HUDEP-2 (cell line): ENCODE measurements around the gene SYPL1.
A peak's percentile ranks its signal among the peaks of the same experiment; 100 is the strongest.
"Not testable (repeated sequence)": the region's sequence is repeated elsewhere in the genome, so short reads cannot be mapped to it uniquely, and the experiment has no call there.

Source experiments
- DNase-seq, 76 experiments: peaks; one replicate each; lab custom pipeline; 2025; ENCODE audit not compliant: unreplicated experiment in 76 of 76; lab: John Stamatoyannopoulos, UW

The SYPL1 gene

DNA sequence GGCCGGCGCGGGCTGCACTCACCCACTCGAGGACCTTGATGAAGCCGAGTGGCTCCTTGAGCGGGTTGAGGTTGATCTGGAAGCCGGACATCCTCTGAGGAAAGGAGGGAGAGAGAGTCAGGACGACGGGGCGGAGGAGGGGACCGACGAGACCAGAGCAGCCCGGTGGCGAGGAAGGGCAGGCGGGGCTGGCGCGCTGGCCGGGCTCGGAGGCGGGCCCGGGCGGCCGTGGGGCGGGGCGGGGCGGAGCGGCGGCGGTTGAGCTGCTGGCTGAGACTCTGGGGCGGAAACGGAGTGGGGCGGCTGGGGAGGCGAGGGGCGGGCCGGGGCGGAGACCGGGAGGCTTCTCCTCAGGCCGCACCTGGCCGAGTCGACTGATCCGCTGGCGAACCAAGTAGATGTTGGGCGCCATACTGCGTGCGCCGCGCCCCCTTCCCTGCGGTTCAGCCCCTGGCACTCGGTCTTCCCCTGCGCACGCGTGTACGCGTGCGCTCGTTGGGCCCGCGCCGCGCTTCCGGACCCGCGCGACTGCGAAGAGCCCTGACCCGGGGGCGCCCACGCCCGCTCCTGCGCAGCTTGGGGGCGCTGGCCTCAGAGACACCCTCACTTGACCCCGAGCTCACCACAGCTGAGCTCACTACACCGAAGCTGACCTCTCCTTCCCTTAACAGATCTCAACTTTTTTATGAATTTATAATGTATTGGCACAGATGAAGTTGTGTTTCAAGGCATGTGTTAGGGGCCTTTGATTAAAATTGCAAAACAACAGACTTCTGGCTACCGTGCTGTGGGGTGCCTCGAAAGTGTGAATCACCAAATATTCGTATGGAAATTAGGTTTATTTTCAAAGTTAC, at the start of gene SYPL1:
TSS of gene SYPL1 (minus strand) at position 195 of the 854 bp plus-strand sequence. CDS start at position 91, 104 bp downstream.
- peak in 75 of 76 experiments; percentile 15 to 93 (median 81) for DNase-seq

DNA sequence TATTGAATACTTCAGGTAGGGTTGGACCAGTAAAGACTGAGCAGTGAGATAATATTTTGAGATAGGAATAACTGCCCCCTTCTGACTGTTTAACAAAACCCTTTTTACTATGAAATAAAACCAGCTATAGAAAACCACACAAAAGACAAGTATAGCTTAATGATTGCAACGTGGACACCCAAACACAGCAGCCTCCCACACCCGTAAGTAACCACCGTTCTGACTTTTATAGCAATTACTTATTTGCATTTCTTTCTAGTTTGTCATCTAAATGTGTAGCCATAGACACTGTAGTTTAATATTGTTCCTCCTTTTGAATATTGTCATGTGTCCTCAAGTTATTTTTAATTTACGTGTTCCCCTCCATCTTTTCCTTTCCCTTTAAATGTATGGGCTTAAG, 42.9 kb upstream of the SYPL1 start:
- no peak for DNase-seq

DNA sequence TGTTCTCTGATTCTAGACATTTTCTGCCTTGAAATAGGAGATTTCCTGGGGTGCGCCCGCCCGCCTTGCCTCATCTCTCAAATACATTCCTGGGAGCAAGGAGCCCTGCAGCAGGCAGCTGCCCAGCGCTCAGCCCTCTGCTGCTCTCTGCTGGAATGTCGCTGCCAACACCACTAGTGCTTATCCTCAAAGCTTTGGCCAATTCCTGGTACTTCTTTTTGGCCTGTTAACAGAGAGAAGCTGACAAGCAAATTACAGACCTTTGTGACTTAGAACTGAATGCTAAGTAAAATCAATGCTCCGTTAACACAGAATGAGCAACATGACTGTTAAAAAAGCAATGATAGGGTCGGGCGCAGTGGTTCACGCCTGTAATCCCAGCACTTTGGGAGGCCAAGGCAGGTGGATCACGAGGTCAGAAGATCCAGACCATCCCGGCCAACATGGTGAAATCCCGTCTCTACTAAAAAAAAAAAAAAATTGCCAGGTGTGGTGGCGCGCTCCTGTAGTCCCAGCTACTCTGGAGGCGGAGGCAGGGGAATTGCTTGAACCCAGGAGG, 41.9 kb upstream of the SYPL1 start:
- peak in 57 of 76 experiments; percentile 2 to 65 (median 32) for DNase-seq

DNA sequence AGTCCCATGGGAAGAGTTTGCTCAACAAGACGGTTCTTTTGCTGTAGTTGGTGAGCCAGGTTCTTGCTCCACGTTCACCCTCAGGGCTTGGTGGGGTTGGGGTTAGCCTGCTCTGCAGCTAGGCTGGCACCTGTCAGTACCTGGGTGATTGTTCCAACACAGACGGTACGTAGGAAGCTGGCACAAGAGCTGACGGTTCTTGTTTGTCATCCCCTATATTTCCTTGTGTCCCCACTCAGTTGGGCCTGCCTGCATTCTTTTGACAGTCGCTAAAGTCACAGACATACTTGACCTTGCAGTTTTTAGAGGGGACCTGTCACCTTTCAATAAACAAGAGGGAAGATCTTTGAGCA, 40.2 kb upstream of the SYPL1 start:
- no peak for DNase-seq

DNA sequence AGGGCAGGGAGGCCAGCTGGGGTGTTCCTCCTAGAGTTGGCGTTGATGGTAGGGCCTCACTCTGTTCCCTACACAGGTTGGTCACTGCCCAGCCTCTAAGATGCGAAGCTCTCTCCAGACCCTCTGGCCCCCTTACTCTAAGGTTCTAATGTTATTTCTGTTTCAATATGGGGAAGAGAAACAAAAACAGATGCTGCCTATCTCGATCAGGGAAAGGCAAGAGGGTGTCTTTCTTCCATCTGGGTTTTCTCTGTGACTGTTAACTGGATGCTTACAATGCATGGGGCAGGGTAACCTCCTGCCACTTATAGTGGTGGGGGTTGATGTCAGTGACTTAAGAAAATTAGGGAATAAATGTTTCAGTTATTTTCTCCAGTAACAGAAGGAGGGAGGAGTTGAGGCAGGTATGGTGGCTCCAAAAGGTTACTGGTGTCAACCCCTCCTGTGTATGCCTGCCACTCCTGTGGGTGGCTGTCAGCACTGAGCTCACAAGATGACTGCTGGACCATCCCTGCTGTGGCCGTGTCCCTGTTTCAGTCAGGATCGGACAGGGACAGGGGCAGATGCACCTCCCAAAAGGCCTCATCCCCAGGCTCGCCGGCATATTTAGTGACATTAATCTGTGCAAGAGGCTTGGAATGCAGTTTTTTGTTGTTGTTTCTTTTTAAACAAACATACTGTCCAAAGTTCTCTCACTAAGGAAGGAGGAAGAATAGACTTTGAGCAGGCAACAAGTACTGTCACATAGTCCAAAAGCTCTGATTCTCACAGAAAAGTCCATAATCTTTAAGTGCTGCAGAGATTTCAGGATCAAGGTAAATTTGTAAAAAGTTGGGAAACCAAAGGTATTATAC, 39.6 kb upstream of the SYPL1 start:
- no peak for DNase-seq

DNA sequence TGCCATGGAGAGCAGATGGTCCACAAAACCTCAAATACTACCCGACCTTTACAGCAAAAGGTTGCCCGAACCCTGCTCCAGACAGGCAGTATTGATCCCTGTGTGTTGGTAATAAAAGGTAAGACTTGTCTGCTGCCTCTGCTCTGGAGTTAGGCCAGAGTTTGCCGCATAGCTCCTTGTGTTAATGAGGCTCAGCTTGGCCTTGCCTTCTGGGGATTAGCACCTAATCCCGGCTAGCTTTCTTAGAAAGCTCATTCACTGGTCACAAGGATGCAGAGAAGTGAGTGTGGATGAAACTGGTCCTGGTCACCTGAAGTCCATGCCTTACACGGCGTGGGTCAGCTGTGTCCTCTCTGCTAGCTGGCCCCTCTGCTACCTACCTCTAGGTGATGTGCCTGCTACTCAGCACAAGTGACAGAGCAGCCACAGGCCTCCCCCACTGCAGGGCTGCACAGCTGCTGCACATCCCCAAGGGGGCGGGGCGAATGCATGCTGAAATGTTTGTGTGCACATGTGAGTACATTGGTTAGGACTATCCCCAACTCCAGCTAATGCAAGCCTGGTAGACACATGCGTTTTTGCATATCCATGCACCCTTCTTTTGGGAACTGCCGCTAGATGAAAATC, 31.7 kb upstream of the SYPL1 start:
- no peak for DNase-seq

DNA sequence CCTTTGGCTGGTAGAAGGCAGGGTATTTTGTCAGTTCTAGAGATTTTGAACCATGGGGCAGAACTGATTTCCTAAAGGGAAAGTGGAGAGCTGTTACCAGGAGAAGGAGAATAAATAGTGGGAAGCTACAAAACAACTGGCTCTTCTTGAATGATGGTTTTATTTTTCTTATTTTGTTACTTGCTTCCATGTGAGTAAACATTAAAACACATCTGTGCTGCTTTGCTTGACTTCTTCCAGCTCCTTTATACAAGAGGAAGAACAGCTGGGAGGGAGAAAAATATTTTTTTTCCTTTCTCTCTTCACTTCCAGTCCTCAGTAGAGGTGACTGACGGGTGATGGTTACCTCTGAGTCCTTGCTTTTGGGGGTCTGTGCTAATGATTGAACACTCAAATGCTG, 30.0 kb upstream of the SYPL1 start:
- no peak for DNase-seq

DNA sequence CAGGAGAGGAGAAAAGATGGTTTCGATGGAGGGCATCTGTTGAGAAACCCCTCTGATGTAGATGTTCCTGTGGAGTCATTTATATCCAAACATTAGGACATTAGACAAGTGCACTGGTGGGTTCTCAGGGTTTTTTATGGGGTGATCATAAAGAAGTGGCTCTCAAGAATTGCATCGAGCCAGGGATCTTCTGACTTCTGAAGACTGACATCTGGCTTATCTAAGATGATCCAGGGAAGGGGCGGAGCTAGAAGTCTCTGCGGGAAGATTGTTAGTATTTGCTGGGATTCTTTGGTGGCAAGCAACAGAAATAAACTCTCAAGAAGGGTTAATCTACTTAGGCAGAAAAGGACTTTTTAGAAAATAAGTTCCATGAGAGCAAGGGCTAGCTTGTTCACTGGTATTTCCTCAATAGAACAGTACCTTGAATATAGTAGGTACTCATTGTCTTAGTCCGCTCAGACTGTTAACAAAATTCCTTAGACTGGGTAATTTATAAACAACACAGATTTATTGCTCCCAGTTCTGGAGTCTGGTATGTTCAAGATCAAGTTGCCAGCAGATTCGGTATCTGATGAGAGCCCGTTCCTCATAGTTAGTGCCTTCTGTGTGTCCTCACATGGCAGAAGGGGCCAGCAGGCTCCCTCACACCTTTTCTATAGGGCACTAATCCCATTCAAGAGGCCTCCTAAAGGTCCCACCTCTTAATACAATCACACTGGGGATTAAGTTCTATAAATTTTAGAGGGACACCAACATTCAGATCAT, 28.5 kb upstream of the SYPL1 start:
- DNase-seq = no peak

DNA sequence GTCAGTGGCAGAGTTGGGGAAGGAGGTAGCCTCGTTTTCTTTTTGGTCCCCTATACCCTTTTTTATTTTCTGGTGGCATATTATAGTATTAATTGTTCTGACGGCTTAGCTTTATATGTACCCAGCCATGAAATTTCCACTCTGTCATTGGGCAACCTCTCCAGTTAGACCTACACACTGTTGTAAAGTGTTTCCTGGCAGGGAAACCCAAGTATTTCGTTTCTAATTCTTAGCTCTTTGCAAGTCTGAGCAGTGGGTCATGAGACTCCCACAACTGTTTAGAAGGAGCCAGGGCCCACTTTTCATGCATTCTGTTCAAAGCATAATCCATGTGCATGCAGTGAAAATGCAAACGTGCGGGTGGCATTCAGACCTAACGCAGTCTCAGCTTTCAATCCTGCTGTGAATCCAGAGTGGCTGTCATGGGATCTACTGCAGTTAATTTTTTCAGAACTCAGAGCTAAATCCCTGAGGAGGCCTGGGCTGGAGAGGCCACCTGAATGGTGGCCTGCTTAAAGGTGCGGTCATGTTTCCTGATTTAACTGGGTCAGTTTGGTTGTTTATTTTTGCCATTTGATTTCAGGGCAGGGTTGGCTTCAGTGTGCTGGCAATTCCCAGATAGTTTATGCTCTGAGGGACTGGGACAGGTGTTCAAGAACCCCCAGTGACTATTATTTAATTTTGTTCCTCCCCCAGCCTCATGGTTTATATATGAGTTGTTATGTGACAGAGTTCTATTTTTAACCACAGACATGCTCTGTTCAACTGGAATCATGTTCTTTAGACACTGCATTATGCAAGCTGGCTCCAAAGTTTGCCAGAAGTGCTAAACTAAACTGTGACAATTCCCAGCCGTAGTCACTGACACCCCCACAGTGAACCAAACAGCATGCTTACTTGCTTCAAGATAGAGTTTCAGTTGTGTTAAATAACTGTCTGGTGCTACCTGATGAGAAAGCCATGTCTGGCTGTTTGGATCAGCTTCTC, 27.4 kb upstream of the SYPL1 start:
- no peak for DNase-seq

DNA sequence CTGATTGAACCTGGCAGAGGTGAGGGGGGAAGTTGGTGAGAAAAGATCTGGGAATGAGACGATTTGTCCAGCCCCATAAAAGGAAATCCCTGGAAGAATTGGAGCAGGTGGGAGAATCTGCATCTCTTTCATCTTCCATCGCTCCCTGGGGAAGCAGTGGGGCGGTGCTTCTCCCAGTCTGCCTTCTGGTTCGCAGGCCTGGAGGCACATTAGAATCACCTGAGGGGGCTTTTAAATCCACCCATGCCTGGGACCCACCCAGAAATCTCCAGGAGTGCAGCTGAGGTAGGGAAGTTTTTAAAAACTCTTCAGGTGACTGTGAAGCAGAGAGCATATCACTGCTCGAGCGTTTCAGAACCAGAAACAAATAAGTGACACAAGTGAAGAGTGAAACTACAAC, 26.7 kb upstream of the SYPL1 start:
- no peak for DNase-seq

DNA sequence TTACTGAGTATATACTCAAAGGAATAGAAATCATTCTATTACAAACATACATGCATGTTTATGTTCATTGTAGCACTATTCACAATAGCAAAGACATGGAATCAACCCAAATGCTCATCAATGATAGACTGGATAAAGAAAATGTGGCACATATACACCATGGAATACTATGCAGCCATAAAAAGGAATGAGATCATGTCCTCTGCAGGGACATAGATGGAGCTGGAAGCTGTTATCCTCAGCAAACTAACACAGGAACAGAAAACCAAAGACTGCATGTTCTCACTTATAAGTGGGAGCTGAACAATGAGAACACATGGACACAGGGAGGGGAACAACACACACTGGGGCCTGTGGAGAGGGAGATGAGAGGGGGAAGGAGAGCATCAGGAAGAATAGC, 26.1 kb upstream of the SYPL1 start:
- not testable (repeated sequence) for DNase-seq

DNA sequence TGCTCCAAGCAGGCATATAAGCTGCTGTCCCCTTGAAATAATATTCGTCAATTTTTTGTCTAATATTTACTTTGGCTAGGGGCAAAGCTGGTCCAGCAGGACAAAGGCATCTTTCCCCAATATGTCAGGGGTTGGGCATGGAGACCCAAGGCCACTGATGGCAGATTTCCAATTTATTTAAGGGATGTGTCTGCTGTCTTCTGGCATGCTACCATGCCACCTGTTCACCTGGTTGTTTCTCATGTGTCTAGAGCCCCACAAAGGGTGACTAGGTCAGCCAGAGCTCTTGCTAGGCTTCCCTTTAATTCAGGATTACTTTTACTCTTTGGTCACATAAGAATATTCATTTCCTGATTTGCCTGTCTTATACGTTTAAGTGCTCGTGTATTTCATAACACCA, 22.1 kb upstream of the SYPL1 start:
- no peak for DNase-seq

DNA sequence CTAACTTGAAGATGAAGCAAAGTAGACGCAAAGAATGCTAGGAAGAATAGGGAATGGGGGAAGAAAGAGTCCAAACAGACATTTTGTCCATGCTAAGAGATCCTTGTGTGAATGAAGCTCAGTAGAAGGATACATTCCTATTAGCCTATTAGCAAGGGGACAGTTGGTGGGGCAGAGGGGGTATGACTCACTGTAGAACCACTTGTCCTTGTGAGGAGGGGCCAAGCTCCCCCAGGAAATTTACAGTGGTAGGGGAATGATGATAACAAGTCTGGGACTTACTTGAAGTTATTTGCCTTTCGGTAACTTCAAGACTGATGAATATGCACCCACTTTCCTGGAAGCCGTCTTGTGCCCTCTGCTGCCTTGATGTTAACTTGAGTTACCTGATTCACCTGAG, 17.2 kb upstream of the SYPL1 start:
- DNase-seq = no peak

DNA sequence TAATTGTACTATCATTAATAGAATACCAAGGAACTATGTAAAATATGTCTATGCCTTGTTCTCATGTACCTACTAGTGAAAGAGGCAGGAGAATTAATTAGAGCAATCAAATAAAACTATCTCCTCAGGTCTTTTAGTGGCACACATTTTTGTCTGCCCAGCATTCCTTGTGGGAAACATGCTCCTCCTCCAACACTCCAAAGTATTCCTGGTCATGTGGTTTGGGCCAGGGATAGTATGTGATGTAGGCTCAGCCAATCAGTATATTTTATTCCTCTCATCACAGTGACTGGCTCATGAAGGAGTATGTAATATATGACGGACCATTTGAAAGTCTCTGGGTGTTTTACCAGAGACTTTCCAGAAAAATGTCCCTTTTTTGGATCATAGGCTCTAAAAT, 16.7 kb upstream of the SYPL1 start:
- no peak for DNase-seq

DNA sequence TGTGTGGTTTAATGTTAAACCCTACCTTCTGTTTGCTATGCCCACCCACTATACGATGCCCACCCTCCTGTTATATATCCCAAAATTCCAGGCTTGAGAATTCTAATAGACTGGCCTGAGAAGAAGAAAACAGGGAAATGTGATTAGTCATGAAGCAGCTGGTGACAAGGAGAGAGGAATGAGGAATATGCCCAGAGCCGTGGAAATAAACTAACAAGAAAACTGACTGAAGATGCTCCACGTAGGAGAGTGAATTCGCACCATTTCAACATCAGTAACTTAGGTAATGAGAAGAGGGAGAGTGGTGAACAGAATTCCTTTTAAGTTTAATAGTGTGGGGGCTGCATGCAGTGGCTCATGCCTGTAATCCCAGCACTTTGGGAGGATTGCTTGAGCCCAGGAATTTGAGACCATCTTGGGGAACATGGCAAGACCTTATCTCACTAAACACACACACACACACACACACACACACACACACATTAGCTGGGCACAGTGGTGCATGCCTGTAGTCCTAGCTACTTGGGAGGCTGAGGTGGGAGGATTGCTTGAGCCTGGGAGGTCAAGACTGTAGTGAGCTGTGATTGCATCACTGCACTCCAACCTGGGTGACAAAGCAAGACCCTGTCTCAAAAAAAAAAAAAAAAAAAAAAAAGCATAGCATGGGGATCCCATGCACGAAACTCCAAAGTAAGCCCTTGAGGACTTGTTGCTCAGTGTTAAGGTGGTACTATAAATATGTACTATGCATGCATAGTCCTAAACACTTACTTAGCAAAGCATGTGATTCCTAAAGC, 16.1 kb upstream of the SYPL1 start:
- no peak for DNase-seq

DNA sequence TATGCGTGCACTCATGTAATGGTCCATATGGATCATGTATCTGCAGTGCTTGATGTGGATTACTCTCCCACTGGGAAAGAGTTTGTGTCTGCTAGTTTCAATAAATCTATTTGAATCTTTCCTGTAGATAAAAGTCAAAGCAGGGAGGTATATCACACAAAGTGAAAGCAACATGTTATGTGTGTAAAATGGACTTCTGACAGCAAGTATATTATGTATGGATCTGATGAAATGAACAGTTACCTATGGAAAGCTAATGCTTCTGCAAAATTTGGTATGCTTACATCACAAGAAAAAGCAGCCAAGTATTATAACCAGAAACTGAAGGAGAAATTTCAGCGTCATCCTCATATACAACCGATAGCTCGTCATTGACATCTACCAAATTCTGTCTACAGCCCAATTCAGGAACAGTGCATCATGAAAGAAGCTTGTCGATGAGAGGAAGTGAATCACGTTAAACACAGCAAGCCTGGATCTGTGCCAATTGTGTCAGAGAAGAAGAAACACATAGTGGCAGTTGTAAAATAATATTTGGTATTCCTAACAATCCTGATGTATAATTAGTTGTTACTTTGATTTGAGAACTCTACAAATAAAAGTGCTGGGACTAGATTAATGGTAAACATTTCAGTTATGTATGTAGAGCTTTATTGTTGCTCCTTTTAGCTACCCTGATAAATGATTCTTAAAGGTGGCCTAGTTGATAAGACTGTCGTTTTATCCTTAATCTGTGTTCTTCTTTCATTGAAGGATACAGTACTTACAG, 14.2 kb upstream of the SYPL1 start:
- no peak for DNase-seq

DNA sequence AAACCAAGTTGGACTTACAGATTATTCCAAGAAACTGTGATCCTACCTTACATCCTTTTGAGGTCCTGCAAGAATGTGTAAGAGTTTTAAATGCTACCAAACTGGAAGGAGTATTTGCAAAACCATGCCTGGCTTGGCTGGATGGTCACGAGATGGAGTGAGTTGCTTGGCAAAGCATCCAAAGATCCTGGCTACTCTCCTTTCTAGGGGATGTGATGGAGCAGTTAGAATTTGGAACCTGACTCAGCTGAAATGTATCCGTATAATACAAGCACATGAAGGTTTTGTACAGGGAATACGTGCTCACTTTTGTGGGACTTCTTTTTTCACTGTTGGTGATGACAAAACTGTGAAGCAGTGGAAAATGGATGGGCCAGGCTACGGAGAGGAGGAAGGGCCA, 13.3 kb upstream of the SYPL1 start:
- DNase-seq = no peak

DNA sequence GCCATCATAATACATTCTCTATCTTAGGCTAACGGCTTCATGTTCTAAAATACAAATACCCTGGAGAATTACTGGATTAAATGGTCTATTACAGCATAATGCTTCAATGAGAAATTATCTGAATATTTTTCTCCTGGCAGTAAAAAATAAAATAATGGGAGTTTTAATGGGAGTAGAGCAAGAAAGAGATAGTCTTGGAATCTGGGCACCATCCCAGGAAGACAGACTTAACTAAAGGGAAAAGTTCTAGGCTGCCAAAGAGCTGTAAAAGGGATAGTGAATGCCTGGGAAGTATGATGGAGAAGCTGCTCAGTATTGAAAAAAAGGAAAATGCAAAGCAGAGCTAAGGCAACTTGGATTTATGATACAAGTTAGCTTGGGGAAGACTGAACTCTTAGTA, 12.1 kb upstream of the SYPL1 start:
- DNase-seq = no peak
